Measurements from ENCODE around the gene CDC42. TPM values are rescaled to one million over a fixed set of nuclear protein-coding genes. Genes with fewer than 3 reads are reported as not detected.

Gene CDC42
- total and polyA plus RNA-seq, 2 of the 4 experiments (the other 2 are of a cell fraction) = 162 to 609 TPM

- no peak overlapping the region for H2BK15ac ChIP-seq (ENCODE audit: low read depth, low read length)
- peaks cover 83% of the 10 kb centered on the region for H4K20me1 ChIP-seq (ENCODE audit: insufficient read depth, low read length)
- H3K4me2 ChIP-seq (ENCODE audit: low read depth, low read length) = no peak overlapping the region
- H2AK9ac ChIP-seq (replicated peaks; ENCODE audit: low read depth, low read length, poor library complexity) = no peak overlapping the region
- H3K9me1 ChIP-seq (ENCODE audit: insufficient read depth, low read length) = peaks cover 10% of the 10 kb centered on the region
- H3K4me1 ChIP-seq (ENCODE audit: control insufficient read depth, insufficient read depth, low read length) = peaks cover 12% of the 10 kb centered on the region
- no peak overlapping the region for H3K18ac ChIP-seq (ENCODE audit: low read depth, low read length)
- no peak overlapping the region for H2BK5ac ChIP-seq (ENCODE audit: low read depth, low read length, poor library complexity, severe bottlenecking)
- dilution Hi-C loops (cut with HindIII; ENCODE audit: low sequenced_read_pairs, unreplicated experiment) = no loop called here
- in situ Hi-C loops (cut with MboI; ENCODE audit: low sequenced_read_pairs) = no loop called here
- no peak overlapping the region for H3K4me3 ChIP-seq (ENCODE audit: insufficient read depth, low read depth, low read length)
- H3K27me3 ChIP-seq (ENCODE audit: control insufficient read depth, insufficient read depth, low read length) = no peaks in the 10 kb centered on the region
- no peak overlapping the region for H3K56ac ChIP-seq (ENCODE audit: extremely low read depth, insufficient read depth, low read length)
- TF ChIP-seq USF2 (IDR thresholded peaks at IDR 0.05; ENCODE audit: low read depth, low read length) = no peak
- ChIA-PET CTCF (no interaction called here), POLR2A (ENCODE audit: unreplicated experiment) (no interaction called here)
- WGBS, 2 experiments (ENCODE audit: extremely low coverage in 2 of 2, insufficient read length in 1 of 2) = no CpG with 5 or more reads among the region's 1 CpG
- peaks cover 23% of the 10 kb centered on the region for H3K36me3 ChIP-seq (ENCODE audit: control insufficient read depth, insufficient read depth, low read length)
- H3K23ac ChIP-seq (ENCODE audit: low read depth, low read length) = no peak overlapping the region
- no peak overlapping the region for H2BK20ac ChIP-seq (ENCODE audit: low read depth, low read length)
- no peak overlapping the region for H4K91ac ChIP-seq (ENCODE audit: insufficient read depth, low read depth, low read length)
- BruUV-seq (replicated peaks) = no TSS peak
- H3K14ac ChIP-seq (replicated peaks; ENCODE audit: low read depth, low read length) = no peak overlapping the region
- no peak overlapping the region for H2AK5ac ChIP-seq (ENCODE audit: low read depth, low read length)
- intact Hi-C loops (cut with micrococcal nuclease) = no loop called here
- no peak overlapping the region for H3K4ac ChIP-seq (ENCODE audit: low read depth, low read length)
- H3K27ac ChIP-seq (ENCODE audit: insufficient read depth, low read length) = no peak overlapping the region
- no peak for ATAC-seq (ENCODE audit: low read depth)
- H4K5ac ChIP-seq (ENCODE audit: low read depth, low read length) = no peak overlapping the region
- H4K8ac ChIP-seq (ENCODE audit: low read depth in 2 of 2, low read length in 2 of 2) = no peak overlapping the region
- peaks cover 28 to 75% of the 10 kb centered on the region in 2 experiments for H3K79me1 ChIP-seq (ENCODE audit: low read depth in 1 of 2, low read length in 2 of 2)
- DNase-seq = no peak
- no peak overlapping the region for H3K9ac ChIP-seq (ENCODE audit: low read depth, low read length)
- no peak overlapping the region for H2BK120ac ChIP-seq (ENCODE audit: low read depth, low read length)
- no peak overlapping the region for H2AFZ ChIP-seq (replicated peaks; ENCODE audit: low read length, poor library complexity)
- no peaks in the 10 kb centered on the region for H3K9me3 ChIP-seq (ENCODE audit: control insufficient read depth, insufficient read depth, low read length)
Observed at GRCh38 chr1:22093513-22093912, 41.0 kb downstream of the CDC42 start.

Data from IMR-90 (cell line).